ENCODE data around the gene AMY2A. TPM values are rescaled to one million over a fixed set of nuclear protein-coding genes. Genes with fewer than 3 reads are reported as not detected.
"Not testable (repeated sequence)": the region's sequence is repeated elsewhere in the genome, so short reads cannot be mapped to it uniquely, and the experiment has no call there.

AMY2A gene
- total RNA-seq, 6 experiments from 2014 or later, result not detected

- H3K4me1 Mint-ChIP-seq (ENCODE audit: low read depth), result no peaks in the 10 kb centered on the region
- peaks cover 2% of the 10 kb centered on the region; the same call in 1 of the 2 replicates for H3K27me3 Mint-ChIP-seq (ENCODE audit: insufficient read depth)
- no peak for DNase-seq
- no peaks in the 10 kb centered on the region for H3K9me3 Mint-ChIP-seq
- H3K4me3 Mint-ChIP-seq, result no peak overlapping the region
- no peak overlapping the region for H3K27ac Mint-ChIP-seq
- H3K36me3 Mint-ChIP-seq (ENCODE audit: low read depth), result no peaks in the 10 kb centered on the region
- TF ChIP-seq, protein P1, sequence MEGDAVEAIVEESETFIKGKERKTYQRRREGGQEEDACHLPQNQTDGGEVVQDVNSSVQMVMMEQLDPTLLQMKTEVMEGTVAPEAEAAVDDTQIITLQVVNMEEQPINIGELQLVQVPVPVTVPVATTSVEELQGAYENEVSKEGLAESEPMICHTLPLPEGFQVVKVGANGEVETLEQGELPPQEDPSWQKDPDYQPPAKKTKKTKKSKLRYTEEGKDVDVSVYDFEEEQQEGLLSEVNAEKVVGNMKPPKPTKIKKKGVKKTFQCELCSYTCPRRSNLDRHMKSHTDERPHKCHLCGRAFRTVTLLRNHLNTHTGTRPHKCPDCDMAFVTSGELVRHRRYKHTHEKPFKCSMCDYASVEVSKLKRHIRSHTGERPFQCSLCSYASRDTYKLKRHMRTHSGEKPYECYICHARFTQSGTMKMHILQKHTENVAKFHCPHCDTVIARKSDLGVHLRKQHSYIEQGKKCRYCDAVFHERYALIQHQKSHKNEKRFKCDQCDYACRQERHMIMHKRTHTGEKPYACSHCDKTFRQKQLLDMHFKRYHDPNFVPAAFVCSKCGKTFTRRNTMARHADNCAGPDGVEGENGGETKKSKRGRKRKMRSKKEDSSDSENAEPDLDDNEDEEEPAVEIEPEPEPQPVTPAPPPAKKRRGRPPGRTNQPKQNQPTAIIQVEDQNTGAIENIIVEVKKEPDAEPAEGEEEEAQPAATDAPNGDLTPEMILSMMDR (IDR thresholded peaks at IDR 0.05), result no peak
Measured at GRCh38 chr1:103584537-103584936, 32.7 kb upstream of the AMY2A start.

- not testable (repeated sequence) for H3K4me1 Mint-ChIP-seq (ENCODE audit: low read depth); DNase-seq; H3K9me3 Mint-ChIP-seq; H3K27ac Mint-ChIP-seq; H3K36me3 Mint-ChIP-seq (ENCODE audit: low read depth); H3K27me3 Mint-ChIP-seq (ENCODE audit: insufficient read depth); H3K4me3 Mint-ChIP-seq
Measured at GRCh38 chr1:103602740-103603139, 14.5 kb upstream of the AMY2A start.

DNA sequence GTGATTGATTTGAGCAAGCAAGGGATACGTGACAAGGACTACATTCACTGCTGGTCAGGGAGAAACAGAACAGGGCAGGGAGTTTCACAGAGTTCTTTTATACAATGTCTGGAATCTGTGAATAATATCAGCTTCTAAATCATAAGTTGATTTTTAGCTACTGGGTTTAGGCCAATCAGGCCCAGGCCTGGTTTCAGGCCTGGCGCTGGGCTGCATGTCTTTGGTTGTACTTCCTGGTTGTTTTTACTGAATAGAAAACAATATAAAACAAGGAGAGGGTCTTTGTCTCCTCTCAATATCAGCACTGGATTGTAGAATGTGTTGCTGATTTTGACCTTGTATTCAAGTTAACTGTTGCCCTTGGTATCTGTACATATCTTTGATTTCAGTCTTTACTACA is 865 bp upstream of the AMY2A start:
- Mint-ChIP-seq H3K4me1 (ENCODE audit: low read depth) (no peaks in the 10 kb centered on the region; the same call in 1 of the 2 replicates), H3K4me3 (no peak overlapping the region), H3K27me3 (ENCODE audit: insufficient read depth) (no peaks in the 10 kb centered on the region), H3K36me3 (ENCODE audit: low read depth) (no peaks in the 10 kb centered on the region), H3K9me3 (no peaks in the 10 kb centered on the region), H3K27ac (no peak overlapping the region)
- DNase-seq, result no peak
- TF ChIP-seq, protein P1 (IDR thresholded peaks at IDR 0.05), result no peak

GRCh38 chr1:103627436-103627835 is 10.2 kb downstream of the AMY2A start:
- H3K36me3 Mint-ChIP-seq (ENCODE audit: low read depth); H3K27ac Mint-ChIP-seq; H3K9me3 Mint-ChIP-seq: not testable (repeated sequence)

DNA sequence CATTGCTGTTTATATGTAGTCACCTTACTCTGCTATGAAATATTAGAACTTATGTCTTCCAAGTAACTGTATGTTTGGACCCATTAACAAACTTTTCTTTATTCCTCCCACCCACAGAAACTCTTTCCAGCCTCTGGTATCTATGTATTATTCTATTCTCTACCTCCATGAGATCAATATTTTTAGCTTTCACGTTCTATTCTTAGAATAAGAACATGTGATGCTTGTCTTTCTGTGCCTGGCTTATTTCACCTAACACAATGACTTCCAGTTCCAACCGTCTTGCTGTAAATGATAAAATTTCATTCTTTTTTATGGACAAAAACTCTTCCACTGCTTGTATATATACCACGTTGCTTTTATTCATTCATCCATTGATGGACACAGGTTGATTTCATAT is 24.0 kb downstream of the AMY2A start:
- H3K27ac Mint-ChIP-seq; H3K27me3 Mint-ChIP-seq (ENCODE audit: insufficient read depth); DNase-seq; H3K4me1 Mint-ChIP-seq (ENCODE audit: low read depth); H3K9me3 Mint-ChIP-seq; H3K36me3 Mint-ChIP-seq (ENCODE audit: low read depth); H3K4me3 Mint-ChIP-seq: not testable (repeated sequence)

More at GRCh38 chr1:103627436-103627835, 10.2 kb downstream of the AMY2A start:
- DNase-seq; H3K4me1 Mint-ChIP-seq (ENCODE audit: low read depth); H3K4me3 Mint-ChIP-seq; H3K27me3 Mint-ChIP-seq (ENCODE audit: insufficient read depth): not testable (repeated sequence)

- H3K4me3 Mint-ChIP-seq; H3K27ac Mint-ChIP-seq; H3K27me3 Mint-ChIP-seq (ENCODE audit: insufficient read depth); H3K9me3 Mint-ChIP-seq; DNase-seq; H3K36me3 Mint-ChIP-seq (ENCODE audit: low read depth); H3K4me1 Mint-ChIP-seq (ENCODE audit: low read depth): not testable (repeated sequence)
Measured at GRCh38 chr1:103643908-103644307, 26.7 kb downstream of the AMY2A start.

DNA sequence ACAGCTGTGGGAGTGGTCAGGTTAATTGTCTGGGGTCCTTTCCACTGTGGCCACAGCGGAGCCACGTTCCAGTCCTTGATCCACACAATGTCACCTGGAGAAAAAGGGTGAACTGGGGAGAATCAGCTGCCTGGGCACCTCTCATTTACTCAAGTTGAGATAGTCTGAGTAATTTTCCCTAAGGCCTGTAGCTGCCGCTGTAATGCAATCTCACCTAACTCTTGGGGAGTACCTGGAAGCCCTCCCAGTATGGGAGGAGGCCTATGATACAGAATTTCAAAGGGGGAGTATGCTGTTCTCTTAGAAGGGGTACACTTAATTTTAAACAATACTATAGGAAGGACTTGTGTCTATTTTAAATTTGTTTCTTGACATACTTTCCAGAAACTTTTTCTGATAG is 33.1 kb downstream of the AMY2A start:
- not testable (repeated sequence) for DNase-seq; H3K4me3 Mint-ChIP-seq; H3K36me3 Mint-ChIP-seq (ENCODE audit: low read depth); H3K4me1 Mint-ChIP-seq (ENCODE audit: low read depth); H3K9me3 Mint-ChIP-seq; H3K27ac Mint-ChIP-seq; H3K27me3 Mint-ChIP-seq (ENCODE audit: insufficient read depth)

GRCh38 chr1:103650889-103651288 is 33.7 kb downstream of the AMY2A start:
- H3K36me3 Mint-ChIP-seq (ENCODE audit: low read depth); H3K4me1 Mint-ChIP-seq (ENCODE audit: low read depth); H3K27me3 Mint-ChIP-seq (ENCODE audit: insufficient read depth); H3K4me3 Mint-ChIP-seq; DNase-seq; H3K9me3 Mint-ChIP-seq; H3K27ac Mint-ChIP-seq: not testable (repeated sequence)

DNA sequence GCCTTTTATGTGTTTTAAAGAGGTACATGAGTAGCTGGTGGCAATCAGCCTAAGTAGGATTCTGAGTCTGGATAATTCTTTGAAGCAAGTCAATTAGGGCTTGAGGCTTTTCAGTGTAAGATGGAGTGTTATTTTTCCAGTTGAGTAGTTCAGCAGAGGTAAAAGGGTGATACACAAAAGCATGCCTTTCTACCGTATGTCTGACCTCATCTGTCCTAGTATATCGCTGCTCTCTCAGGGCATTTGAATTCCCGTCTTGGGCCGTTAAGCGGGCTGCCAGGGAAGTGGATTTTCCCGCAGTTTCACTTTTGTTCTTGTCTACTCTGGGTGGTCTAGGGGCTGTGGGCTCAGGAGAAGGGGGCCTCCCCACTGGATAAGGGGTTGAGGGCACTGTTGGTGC is 36.9 kb downstream of the AMY2A start:
- not testable (repeated sequence) for H3K27me3 Mint-ChIP-seq (ENCODE audit: insufficient read depth); H3K36me3 Mint-ChIP-seq (ENCODE audit: low read depth); H3K4me3 Mint-ChIP-seq; H3K9me3 Mint-ChIP-seq; H3K4me1 Mint-ChIP-seq (ENCODE audit: low read depth); DNase-seq; H3K27ac Mint-ChIP-seq

- H3K4me1 Mint-ChIP-seq (ENCODE audit: low read depth); DNase-seq; H3K9me3 Mint-ChIP-seq; H3K36me3 Mint-ChIP-seq (ENCODE audit: low read depth); H3K4me3 Mint-ChIP-seq; H3K27ac Mint-ChIP-seq; H3K27me3 Mint-ChIP-seq (ENCODE audit: insufficient read depth): not testable (repeated sequence)
Measured at GRCh38 chr1:103655460-103655859, 38.2 kb downstream of the AMY2A start, which contains the start of gene AMY1A. Gene AMY1A (plus strand): TSS chr1:103655760. CDS start chr1:103656331, 571 bp downstream.
